ENCODE measurements around the gene SYNE1. TPM values are rescaled to one million over a fixed set of nuclear protein-coding genes. Genes with fewer than 3 reads are reported as not detected.

Gene SYNE1
- total and polyA plus RNA-seq, 2 of the 8 experiments (the other 6 are each of a cell fraction or from before 2014, with no cell fraction given) = 2.8 to 5.5 TPM

- WGBS, 2 experiments (ENCODE audit: extremely low coverage in 1 of 2, insufficient coverage in 1 of 2, insufficient read length in 1 of 2, insufficient replicate concordance in 2 of 2, low coverage in 1 of 2, low lambda C conversion rate in 2 of 2, missing lambda C conversion rate in 1 of 2) = 86% methylated on average over 18 of the region's 18 CpGs; no CpG with 5 or more reads in 1 of the 2 experiments
- POLR2A ChIA-PET (ENCODE audit: partially characterized antibody) = no interaction called here
Observed at GRCh38 chr6:152206072-152206818, 430.9 kb downstream of the SYNE1 start.

More at GRCh38 chr6:152206072-152206818, 430.9 kb downstream of the SYNE1 start:
- Histone ChIP-seq H3K4me1 (replicated peaks in 1 of 4; ENCODE audit: control insufficient read depth in 3 of 4, insufficient read depth in 4 of 4, low read length in 3 of 4) (no peaks in the 10 kb centered on the region), H2BK15ac (ENCODE audit: low read length) (no peak overlapping the region), H3K4me3 (ENCODE audit: extremely low read depth in 1 of 4, insufficient read depth in 2 of 4, low read depth in 3 of 4, low read length in 4 of 4) (no peak overlapping the region), H3K4ac (replicated peaks; ENCODE audit: insufficient read length, low read depth, low read length) (no peak overlapping the region), H3K14ac (ENCODE audit: insufficient read length) (no peak overlapping the region), H3K4me2 (ENCODE audit: insufficient read depth in 1 of 2, low read depth in 2 of 2, low read length in 2 of 2) (no peak overlapping the region), H3K56ac (replicated peaks; ENCODE audit: insufficient read length, low read depth, low read length) (no peak overlapping the region), H3K18ac (ENCODE audit: extremely low read depth, low read length) (no peak overlapping the region), H3K9me3 (ENCODE audit: insufficient read depth in 2 of 2, low read depth in 1 of 2, low read length in 1 of 2) (no peaks in the 10 kb centered on the region), H2BK20ac (ENCODE audit: low read length) (no peak overlapping the region), H2AK5ac (ENCODE audit: low read depth, low read length) (no peak overlapping the region), H2AFZ (ENCODE audit: low read length) (no peak overlapping the region), H2BK12ac (ENCODE audit: low read depth, low read length) (no peak overlapping the region), H2BK5ac (ENCODE audit: low read depth, low read length) (no peak overlapping the region), H4K91ac (replicated peaks; ENCODE audit: insufficient read length, low read length) (no peak overlapping the region), H3K23me2 (ENCODE audit: low read depth, low read length) (no peaks in the 10 kb centered on the region), H3K79me2 (ENCODE audit: control insufficient read depth in 1 of 2, insufficient read depth in 2 of 2, low read length in 2 of 2) (no peaks in the 10 kb centered on the region), H3K23ac (ENCODE audit: insufficient read length) (no peak overlapping the region), H3K36me3 (ENCODE audit: control insufficient read depth in 2 of 4, insufficient read depth in 4 of 4, low read length in 3 of 4) (no peaks in the 10 kb centered on the region), H3K27me3 (replicated peaks in 1 of 4; ENCODE audit: control insufficient read depth in 3 of 4, extremely low read depth in 1 of 4, insufficient read depth in 3 of 4, low read length in 3 of 4) (no peaks in the 10 kb centered on the region), H4K5ac (ENCODE audit: insufficient read length, low read depth, low read length) (no peak overlapping the region), H4K8ac (ENCODE audit: extremely low read depth, insufficient read depth, low read length) (no peak overlapping the region), H3K79me1 (ENCODE audit: low read depth, low read length) (no peaks in the 10 kb centered on the region), H3K27ac (ENCODE audit: low read depth, low read length) (no peak overlapping the region), H2BK120ac (replicated peaks; ENCODE audit: low read depth, low read length) (no peak overlapping the region), H4K20me1 (replicated peaks in 1 of 2; ENCODE audit: control insufficient read depth in 1 of 2, insufficient read depth in 2 of 2, low read length in 2 of 2) (no peaks in the 10 kb centered on the region), H3K9ac (replicated peaks in 1 of 4; ENCODE audit: extremely low read depth in 1 of 4, low read depth in 3 of 4, low read length in 3 of 4) (no peak overlapping the region)
- FAIRE-seq = peak; percentile 76
- CTCF ChIA-PET (ENCODE audit: partially characterized antibody) = interaction anchor here (0.6 to 2.9 kb wide), 11 partner anchors 11 to 760 kb away, joined by 3 to 13 read pairs (median 3); no protein-coding TSS in a partner anchor
- TF ChIP-seq RBBP5 (IDR thresholded peaks at IDR 0.05; ENCODE audit: borderline replicate concordance, low read depth, low read length) (no peak), BRCA1 (IDR thresholded peaks at IDR 0.05; ENCODE audit: low read depth, low read length) (no peak), RAD21 (IDR thresholded peaks at IDR 0.05 in 1 of 2, conservative IDR thresholded peaks at IDR 0.05 in 1 of 2; ENCODE audit: low read depth in 2 of 2, low read length in 2 of 2) (peak; percentile 40 to 48; a peak in 3 of 4 replicates), POLR2AphosphoS5 (IDR thresholded peaks at IDR 0.05; ENCODE audit: low read depth, low read length) (no peak), BACH1 (IDR thresholded peaks at IDR 0.05; ENCODE audit: low read length) (no peak), KDM5A (IDR thresholded peaks at IDR 0.05; ENCODE audit: low read length) (no peak), CTCF (IDR thresholded peaks at IDR 0.05; ENCODE audit: control extremely low read depth in 1 of 3, insufficient read depth in 1 of 3, low read depth in 1 of 3, low read length in 3 of 3) (peak; percentile 42 to 67 (median 54))
- DNase-seq (ENCODE audit: low read depth in 1 of 2, low spot score in 2 of 2) = peak; percentile 15 to 67

Data from H1 (cell line).